Peyer's patch (tissue), 4 donors: ENCODE measurements around the gene RPL7A.
"Not testable (repeated sequence)": the region's sequence is repeated elsewhere in the genome, so short reads cannot be mapped to it uniquely, and the experiment has no call there.

ENCODE experiments used
- CTCF ChIP-seq, 6 experiments: fragments of 450-650 bp in 4 of 6; fragments of 200-600 bp in 2 of 6; sonication (generic) in 1 of 6; IDR thresholded peaks; one replicate each; pipeline ENCODE4 v1.5.1; 2017 to 2019; ENCODE audit warnings: antibody characterized with exemption in 6 of 6, mild to moderate bottlenecking in 3 of 6, moderate library complexity in 1 of 6
- POLR2A ChIP-seq, 2 donors: fragments of 450-650 bp; IDR thresholded peaks; one replicate each; pipeline ENCODE4 v1.5.1; 2017; ENCODE audit warnings: antibody characterized with exemption in 2 of 2, mild to moderate bottlenecking in 2 of 2, moderate library complexity in 2 of 2

GRCh38 chr9:133392308-133392707 lies 44.3 kb downstream of the RPL7A start:
- TF ChIP-seq CTCF, POLR2A (IDR thresholded peaks at IDR 0.05): not testable (repeated sequence)
